ENCODE measurements around the gene NPHP4.

Gene NPHP4

GRCh38 chr1:5877683-5878530, 114.3 kb downstream of the NPHP4 start:
- ATAC-seq (no peak), DNase-seq (no peak)

GRCh38 chr1:5877001-5877400, 115.2 kb downstream of the NPHP4 start:
- DNase-seq (no peak), ATAC-seq (no peak)

DNA sequence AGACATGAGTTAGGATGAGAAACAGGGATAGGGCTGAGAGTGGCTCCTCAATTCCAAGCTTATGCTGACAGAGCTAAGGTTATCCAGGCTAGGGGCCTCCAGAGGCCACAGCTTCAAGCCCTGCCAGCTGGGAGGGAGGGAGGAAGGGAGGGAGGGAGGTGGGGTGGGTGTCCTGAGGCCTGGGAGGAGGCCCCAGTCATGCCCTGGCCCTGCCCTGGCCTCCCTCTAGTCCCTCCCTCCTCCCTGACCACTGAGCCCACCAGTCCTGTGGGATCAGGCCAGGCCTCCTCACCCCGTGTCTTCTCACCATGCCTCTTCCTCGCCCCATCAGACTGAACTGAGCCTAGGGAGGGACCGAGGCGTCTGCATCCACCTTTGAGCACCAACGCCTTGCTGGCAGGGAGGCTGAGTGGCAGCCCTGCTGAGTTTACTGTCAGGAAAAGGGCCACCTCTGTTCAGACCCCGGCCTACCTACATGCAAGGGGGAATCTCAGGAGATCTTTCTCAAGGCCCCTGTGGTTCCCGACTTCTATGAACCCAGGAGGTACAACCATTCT, 116.1 kb downstream of the NPHP4 start:
- no peak for DNase-seq

DNA sequence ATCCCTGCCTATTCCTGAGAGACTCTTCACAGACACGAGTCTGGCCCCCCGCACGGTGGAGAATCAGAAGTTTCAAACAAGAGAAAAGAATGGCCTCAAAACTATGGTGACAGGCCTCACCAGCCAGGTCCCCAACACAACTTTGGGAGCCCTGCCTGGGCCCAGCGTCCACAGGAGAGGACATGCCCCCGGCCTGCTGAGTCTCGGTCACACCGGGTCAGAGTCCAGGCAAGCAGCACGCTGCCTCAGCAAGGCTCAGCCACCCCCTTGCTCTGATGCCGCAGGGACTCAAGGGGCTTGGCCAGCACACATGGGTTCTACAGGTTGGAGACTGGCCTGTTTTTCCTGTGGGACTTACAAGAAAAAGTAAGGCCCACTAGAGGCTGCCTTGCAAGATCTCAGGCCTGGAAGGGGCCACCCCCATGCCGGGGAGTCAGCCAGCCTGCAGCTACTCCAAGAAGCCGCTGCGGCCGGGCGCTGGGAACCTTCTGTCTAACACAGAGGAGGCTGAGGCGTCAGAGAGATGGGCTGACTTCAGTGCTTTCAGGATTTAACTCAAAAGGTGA, 116.8 kb downstream of the NPHP4 start:
- no peak for ATAC-seq
- DNase-seq, result no peak

More for the DNA sequence above, 116.1 kb downstream of the NPHP4 start:
- no peak for ATAC-seq

DNA sequence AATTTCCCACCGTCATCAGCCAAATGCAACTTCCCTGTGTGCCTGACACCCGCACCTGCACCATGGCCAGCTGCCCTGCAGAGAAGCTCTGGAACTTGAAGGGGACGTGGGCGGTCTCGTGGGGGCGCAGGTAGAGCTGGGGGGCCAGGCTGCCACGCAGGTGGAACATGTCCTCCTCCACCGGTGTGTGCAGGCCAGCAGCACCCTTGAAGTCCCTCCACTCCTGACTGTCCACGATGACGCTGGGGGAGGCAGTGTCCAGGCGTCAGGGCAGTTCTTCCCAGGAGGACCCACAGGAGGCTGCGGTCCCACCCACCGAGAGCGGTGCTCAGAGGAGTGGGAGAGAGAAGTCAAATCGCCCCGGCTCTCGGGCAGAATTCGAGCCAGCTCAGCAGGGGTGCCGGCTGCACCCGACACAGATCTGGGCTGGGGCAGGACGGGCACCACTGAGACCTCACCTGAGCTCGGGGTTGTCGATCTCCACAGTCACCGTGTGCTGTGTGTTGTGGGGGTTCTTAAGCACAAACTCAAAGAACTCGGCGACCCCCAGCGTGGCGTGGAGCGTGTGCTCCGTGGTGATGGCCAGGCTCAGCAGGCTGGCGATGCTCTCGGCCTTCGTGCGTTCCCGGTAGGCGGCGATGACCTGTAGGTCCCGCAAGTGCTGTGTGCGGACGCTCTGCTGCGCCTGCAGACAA, 117.7 kb downstream of the NPHP4 start:
- no peak for DNase-seq
- ATAC-seq, result no peak

DNA sequence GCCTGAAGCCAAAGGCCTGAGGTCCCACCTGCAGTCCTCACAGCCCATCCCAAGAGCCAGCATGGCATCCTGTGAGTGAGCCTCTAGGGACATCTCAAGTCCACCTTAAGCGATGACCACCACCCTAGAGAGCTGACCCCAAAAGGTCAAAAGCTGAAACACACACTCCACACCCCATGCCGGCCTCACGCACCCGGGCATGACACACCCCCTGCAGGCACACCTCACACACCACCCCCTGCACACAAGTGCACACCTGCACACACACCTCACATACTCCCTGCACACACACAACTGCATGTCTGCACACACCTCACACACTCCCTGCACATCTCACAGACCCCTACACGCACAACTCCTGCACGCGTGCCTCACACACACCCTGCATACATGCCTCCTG, 118.7 kb downstream of the NPHP4 start:
- ATAC-seq, result no peak

GRCh38 chr1:5872886-5873285, 119.3 kb downstream of the NPHP4 start:
- ATAC-seq (no peak), DNase-seq (no peak)

More for the DNA sequence above, 118.7 kb downstream of the NPHP4 start:
- DNase-seq, result no peak

DNA sequence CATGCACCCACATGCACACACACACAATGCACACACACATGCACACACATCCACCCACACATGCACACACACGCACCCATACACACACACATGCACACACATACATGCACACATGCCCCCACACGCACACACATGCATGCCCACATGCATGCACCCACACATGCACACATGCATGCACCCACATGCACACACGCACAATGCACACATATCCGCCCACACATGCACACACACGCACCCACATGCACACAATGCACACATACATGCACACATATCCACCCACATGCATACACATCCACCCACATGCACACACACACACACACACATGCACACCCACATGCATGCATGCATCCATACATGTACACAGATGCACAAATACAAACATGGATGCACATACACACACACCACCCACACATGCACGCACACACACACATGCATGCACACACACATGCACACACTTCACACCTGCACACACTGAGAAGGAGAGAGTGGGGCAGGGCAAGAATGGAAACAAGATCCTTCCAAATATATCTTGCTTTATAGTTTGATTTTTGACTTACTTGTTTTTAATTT, 123.2 kb downstream of the NPHP4 start:
- DNase-seq, result no peak
- no peak for ATAC-seq

DNA sequence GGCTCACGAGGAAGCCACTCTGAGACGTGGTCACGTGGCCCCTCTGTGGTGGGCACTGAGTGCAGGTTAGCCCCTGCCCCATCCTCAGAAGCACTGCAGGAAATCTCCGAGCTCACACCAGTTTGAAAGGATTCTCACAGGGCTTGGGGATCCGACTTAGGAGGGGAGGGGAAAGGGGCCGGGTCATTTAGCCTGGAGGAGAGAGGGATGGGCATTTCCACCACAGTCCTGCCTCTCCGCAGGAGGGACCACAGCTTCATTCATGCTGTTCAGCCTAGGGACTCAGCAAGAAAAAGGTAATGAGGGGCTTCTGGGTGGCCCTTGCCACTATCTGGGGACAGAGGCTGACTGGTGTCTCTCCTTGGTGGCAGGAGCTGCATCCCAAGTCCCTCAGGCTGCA, 126.5 kb downstream of the NPHP4 start:
- no peak for DNase-seq

DNA sequence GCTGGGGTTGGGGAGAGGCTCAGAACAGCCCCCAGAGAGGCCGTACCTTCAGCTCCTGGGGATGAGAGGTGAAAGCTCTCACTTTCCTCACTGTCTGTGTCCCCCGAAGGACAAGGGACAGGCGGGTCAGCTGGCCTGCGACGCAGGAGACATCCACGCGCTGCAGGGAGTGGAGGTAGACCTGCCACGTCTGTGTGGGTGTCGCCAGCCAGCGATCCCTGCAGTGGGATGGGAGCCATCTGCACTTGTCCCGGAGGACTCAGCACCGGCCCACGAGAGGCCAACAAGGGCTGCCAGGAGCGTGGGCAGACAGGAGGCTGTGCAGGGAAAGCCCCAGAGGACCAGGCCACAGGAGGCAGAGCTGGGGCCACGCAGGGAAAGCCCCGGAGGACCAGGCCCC, 127.2 kb downstream of the NPHP4 start:
- DNase-seq (no peak), ATAC-seq (no peak)

More for the DNA sequence above, 126.5 kb downstream of the NPHP4 start:
- ATAC-seq, result no peak

- DNase-seq (no peak), ATAC-seq (no peak)
Observed at GRCh38 chr1:5864256-5864655, 128.0 kb downstream of the NPHP4 start.

- ATAC-seq, result no peak
Observed at GRCh38 chr1:5863238-5863637, 129.0 kb downstream of the NPHP4 start.

DNA sequence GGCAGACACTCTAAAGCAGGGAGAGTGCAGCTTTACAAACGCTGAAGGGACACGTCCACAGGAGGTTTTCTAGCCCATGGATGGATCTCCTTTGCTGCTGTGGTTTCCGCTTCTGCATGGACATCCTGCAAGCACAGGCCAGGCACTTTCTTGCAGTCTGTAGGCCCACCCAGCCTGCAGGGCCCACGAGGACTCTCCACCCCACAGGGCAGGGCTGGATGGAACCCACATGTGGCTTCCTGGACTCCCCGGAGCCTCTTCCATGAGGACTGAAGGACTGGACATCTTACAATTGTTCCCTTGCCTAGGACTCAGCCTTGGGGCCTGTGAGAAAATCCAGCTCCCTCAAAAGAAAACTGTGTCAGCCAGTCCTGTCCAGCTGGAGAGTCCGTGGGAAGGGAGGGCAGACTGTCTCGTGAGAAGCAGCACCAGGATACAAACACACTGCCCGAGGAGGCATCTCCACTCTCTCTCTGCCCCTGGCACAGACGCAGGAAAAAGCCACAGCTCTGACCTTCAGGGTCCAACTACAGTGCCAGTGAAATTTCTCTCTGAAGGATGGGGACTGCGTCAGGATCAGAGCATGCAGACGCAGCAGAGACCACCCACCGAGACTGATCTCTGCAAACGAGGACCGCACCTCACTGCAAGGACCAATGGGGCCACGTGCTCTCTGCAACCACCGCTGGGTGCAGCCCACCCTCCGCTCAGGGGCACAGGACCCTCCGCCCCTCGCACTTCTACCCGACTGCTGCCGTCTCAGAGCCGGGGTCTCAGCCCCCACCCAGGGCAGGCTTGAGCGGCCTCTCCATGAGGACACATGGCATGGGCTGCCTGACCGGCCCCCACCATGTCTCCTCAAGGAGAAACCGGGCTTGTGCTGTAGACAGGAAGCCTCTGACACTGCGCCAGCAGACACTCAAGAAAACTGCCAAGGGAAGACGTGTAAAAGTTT, 130.1 kb downstream of the NPHP4 start:
- DNase-seq, result no peak
- no peak for ATAC-seq

More at GRCh38 chr1:5863238-5863637, 129.0 kb downstream of the NPHP4 start:
- no peak for DNase-seq

GRCh38 chr1:5860277-5860676, 131.9 kb downstream of the NPHP4 start:
- DNase-seq (no peak), ATAC-seq (no peak)

- DNase-seq, result no peak
- ATAC-seq, result no peak
Observed at GRCh38 chr1:5859766-5860165, 132.5 kb downstream of the NPHP4 start.

DNA sequence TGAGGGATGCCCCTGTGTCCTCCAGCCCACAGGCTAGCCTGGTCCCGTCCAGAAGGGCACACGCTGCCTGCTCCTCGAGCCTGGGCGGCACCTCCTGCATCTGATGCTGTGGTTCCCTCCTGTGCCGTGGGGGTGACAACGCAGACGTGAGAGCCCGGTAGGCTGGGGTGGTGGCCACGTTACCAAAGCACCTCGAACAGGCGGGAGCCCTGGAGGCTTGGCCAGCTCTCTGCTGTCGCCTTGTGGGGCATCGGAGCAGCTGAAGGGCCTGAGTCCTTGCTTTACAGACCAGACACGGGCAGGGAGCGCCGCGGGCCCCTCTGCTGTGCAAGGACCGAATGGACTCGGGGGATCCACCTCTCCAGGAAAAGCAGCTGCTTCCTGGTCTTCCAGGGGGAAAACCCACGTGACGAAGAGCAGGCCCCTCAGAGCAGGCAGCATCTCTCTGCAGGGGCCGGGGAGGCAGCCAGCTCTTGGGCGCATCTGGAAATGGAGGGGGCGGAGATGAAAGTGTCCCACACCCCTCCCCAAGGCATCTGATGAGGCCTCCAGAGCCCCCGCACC, 133.3 kb downstream of the NPHP4 start:
- DNase-seq, result no peak
- ATAC-seq, result no peak

DNA sequence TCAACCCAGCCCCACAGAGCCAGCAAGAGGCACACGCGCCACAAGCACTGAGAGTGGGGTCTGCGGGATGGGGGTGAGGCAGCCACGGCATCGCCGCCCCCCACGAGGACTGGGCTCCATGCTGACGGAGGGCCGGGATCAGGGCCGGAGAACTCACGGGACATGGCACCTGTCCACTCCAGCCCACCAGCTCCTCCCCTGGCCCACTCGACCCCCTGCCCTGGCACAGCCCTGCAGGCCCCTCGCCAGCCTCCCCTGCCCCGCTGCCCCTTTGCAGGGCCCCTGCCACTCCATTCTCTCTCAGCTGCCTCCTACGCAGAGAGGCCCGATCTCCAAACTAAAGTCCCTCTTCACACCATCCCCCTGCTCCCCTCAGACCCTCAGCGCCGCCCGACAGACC, 134.0 kb downstream of the NPHP4 start:
- ATAC-seq, result no peak
- DNase-seq, result no peak

GRCh38 chr1:5857508-5858090, 134.6 kb downstream of the NPHP4 start:
- DNase-seq (no peak), ATAC-seq (no peak)

GRCh38 chr1:5857011-5857410, 135.2 kb downstream of the NPHP4 start:
- DNase-seq, result no peak
- ATAC-seq, result no peak

GRCh38 chr1:5856246-5856815, 135.9 kb downstream of the NPHP4 start:
- no peak for DNase-seq

More at GRCh38 chr1:5856246-5856815, 135.9 kb downstream of the NPHP4 start:
- ATAC-seq, result no peak
